ENCODE measurements around the gene AK6. TPM values are rescaled to one million over a fixed set of nuclear protein-coding genes. Genes with fewer than 3 reads are reported as not detected.
"Not testable (repeated sequence)": the region's sequence is repeated elsewhere in the genome, so short reads cannot be mapped to it uniquely, and the experiment has no call there.

Gene AK6
- total RNA-seq, 1 donor from 2014 or later, result 27.1 TPM

GRCh38 chr5:69414885-69415583, 45.7 kb upstream of the AK6 start, which contains the start of gene MARVELD2:
Gene MARVELD2 (plus strand): TSS chr5:69415116. CDS start chr5:69419386, 4,270 bp downstream.
- H3K27ac Mint-ChIP-seq (ENCODE audit: unreplicated experiment), result no peak within 1 kb of the TSS
- peaks cover 4% of the 10 kb centered on the region for H3K27me3 Mint-ChIP-seq (ENCODE audit: unreplicated experiment)
- H3K4me1 Mint-ChIP-seq (ENCODE audit: unreplicated experiment), result peaks cover 6% of the 10 kb centered on the region
- peaks cover 15% of the 10 kb centered on the region for H3K36me3 Mint-ChIP-seq (ENCODE audit: low read depth, unreplicated experiment)
- H3K4me3 Mint-ChIP-seq (ENCODE audit: unreplicated experiment), result peak within 1 kb of the TSS; percentile 93
- DNase-seq (ENCODE audit: low spot score), result peak; percentile 78
- TF ChIP-seq CTCF (IDR thresholded peaks at IDR 0.05; ENCODE audit: unreplicated experiment), result no peak
- no peaks in the 10 kb centered on the region for H3K9me3 Mint-ChIP-seq (ENCODE audit: unreplicated experiment)

GRCh38 chr5:69404659-69405330, 35.5 kb upstream of the AK6 start:
- H3K27ac Mint-ChIP-seq (ENCODE audit: unreplicated experiment), result no peak overlapping the region
- no peaks in the 10 kb centered on the region for H3K9me3 Mint-ChIP-seq (ENCODE audit: unreplicated experiment)
- TF ChIP-seq CTCF (IDR thresholded peaks at IDR 0.05; ENCODE audit: unreplicated experiment), result no peak

DNA sequence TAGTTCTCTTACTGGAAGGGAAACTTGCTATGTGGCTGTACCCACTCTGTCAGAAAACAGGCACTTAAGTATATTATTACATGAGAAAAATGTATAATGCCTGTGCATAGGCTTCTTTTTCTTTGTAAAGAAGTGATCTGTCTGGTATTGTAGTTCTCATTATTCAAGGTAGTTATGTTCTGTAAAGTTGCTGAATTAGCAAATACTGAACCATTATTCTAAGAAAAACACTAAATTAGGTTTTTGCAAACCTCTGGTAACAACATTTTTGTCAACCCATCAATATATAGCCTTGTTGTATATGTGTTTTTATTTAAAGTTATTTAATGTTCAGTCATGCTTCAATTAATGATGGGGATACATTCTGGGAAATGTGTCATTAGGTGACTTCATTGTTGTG, 9.1 kb upstream of the AK6 start:
- Mint-ChIP-seq H3K27ac (ENCODE audit: unreplicated experiment) (no peak overlapping the region), H3K4me3 (ENCODE audit: unreplicated experiment) (no peak overlapping the region), H3K27me3 (ENCODE audit: unreplicated experiment) (no peaks in the 10 kb centered on the region), H3K36me3 (ENCODE audit: low read depth, unreplicated experiment) (peaks cover 7% of the 10 kb centered on the region), H3K9me3 (ENCODE audit: unreplicated experiment) (no peaks in the 10 kb centered on the region), H3K4me1 (ENCODE audit: unreplicated experiment) (no peaks in the 10 kb centered on the region)
- TF ChIP-seq CTCF (IDR thresholded peaks at IDR 0.05; ENCODE audit: unreplicated experiment), result no peak
- no peak for DNase-seq (ENCODE audit: low spot score)

More at GRCh38 chr5:69404659-69405330, 35.5 kb upstream of the AK6 start:
- H3K4me3 Mint-ChIP-seq (ENCODE audit: unreplicated experiment), result no peak overlapping the region
- H3K36me3 Mint-ChIP-seq (ENCODE audit: low read depth, unreplicated experiment), result peaks cover 8% of the 10 kb centered on the region
- H3K27me3 Mint-ChIP-seq (ENCODE audit: unreplicated experiment), result no peaks in the 10 kb centered on the region
- no peak for DNase-seq (ENCODE audit: low spot score)
- H3K4me1 Mint-ChIP-seq (ENCODE audit: unreplicated experiment), result no peaks in the 10 kb centered on the region

DNA sequence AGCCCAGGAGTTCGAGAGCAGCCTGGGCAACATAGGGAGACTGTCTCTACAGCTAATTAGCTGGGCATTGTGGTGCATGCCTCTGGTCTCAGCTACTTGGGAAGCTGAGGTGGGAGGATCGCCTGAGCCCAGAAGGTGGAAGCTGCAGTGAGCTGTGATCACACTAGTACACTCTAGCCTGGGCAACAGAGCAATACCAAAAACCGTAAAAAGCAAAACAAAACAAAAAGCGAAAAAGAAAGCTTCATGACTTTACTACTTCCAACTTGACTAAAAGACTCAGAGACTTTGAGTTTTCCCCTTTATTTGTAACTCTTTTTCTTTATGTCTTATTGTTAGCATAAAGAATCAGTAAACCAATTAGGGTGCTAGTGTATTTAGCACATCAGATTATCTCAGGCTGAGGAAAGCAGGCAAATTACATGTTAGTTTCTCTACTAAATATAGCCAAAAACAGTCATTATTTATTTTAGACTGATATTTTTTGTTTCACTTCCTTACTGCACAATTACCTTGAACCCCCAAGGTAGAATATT, 5.7 kb upstream of the AK6 start:
- no peak overlapping the region for H3K27ac Mint-ChIP-seq (ENCODE audit: unreplicated experiment)
- no peaks in the 10 kb centered on the region for H3K27me3 Mint-ChIP-seq (ENCODE audit: unreplicated experiment)
- no peaks in the 10 kb centered on the region for H3K9me3 Mint-ChIP-seq (ENCODE audit: unreplicated experiment)
- no peak for TF ChIP-seq CTCF (IDR thresholded peaks at IDR 0.05; ENCODE audit: unreplicated experiment)
- peaks cover 4% of the 10 kb centered on the region for H3K4me1 Mint-ChIP-seq (ENCODE audit: unreplicated experiment)
- peaks cover 7% of the 10 kb centered on the region for H3K36me3 Mint-ChIP-seq (ENCODE audit: low read depth, unreplicated experiment)
- H3K4me3 Mint-ChIP-seq (ENCODE audit: unreplicated experiment), result no peak overlapping the region
- DNase-seq (ENCODE audit: low spot score), result no peak

DNA sequence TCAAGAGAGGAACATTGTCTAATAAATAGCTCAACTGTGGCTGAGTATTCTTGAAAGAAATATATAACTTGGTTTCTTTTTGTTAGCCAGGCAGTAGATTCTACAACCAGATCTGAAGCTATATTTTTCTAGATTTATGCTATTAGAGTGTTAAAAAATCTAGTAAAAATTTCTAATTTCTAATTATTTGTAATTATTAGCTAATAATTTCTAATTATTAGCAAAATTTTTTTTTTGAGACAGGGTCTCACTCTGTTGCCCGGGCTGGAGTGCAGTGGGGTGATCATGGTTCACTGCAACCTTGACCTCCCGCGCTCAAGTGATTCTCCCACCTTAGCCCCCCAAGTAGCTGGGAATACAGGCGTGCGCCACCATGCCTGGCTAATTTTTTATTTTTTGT, 3.1 kb upstream of the AK6 start:
- no peak overlapping the region for H3K27ac Mint-ChIP-seq (ENCODE audit: unreplicated experiment)

GRCh38 chr5:69370335-69370734, 1.0 kb upstream of the AK6 start:
- H3K36me3 Mint-ChIP-seq (ENCODE audit: low read depth, unreplicated experiment); H3K27me3 Mint-ChIP-seq (ENCODE audit: unreplicated experiment); H3K9me3 Mint-ChIP-seq (ENCODE audit: unreplicated experiment); DNase-seq (ENCODE audit: low spot score): not testable (repeated sequence)
- H3K4me1 Mint-ChIP-seq (ENCODE audit: unreplicated experiment), result peaks cover 14% of the 10 kb centered on the region
- peak overlapping the region; percentile 96 for H3K4me3 Mint-ChIP-seq (ENCODE audit: unreplicated experiment)
- peak overlapping the region; percentile 91 for H3K27ac Mint-ChIP-seq (ENCODE audit: unreplicated experiment)

More for the DNA sequence above, 3.1 kb upstream of the AK6 start:
- Mint-ChIP-seq H3K27me3 (ENCODE audit: unreplicated experiment) (no peaks in the 10 kb centered on the region), H3K4me3 (ENCODE audit: unreplicated experiment) (no peak overlapping the region), H3K36me3 (ENCODE audit: low read depth, unreplicated experiment) (peaks cover 7% of the 10 kb centered on the region), H3K4me1 (ENCODE audit: unreplicated experiment) (peaks cover 14% of the 10 kb centered on the region), H3K9me3 (ENCODE audit: unreplicated experiment) (no peaks in the 10 kb centered on the region)
- no peak for TF ChIP-seq CTCF (IDR thresholded peaks at IDR 0.05; ENCODE audit: unreplicated experiment)
- DNase-seq (ENCODE audit: low spot score), result no peak
